Parathyroid adenoma (tissue), 2 donors: ENCODE results near the gene ESAM.

ENCODE experiments used
- H2AFZ ChIP-seq: fragments of 300-600 bp; sonication (generic); one replicate; pipeline ENCODE4 v1.7.0; 2017; ENCODE audit warnings: antibody characterized with exemption, mild to moderate bottlenecking
- H3K27ac ChIP-seq: fragments of 300-600 bp; sonication (generic); one replicate; pipeline ENCODE4 v1.7.0; 2017
- H3K27me3 ChIP-seq: fragments of 300-600 bp; sonication (generic); one replicate; pipeline ENCODE4 v1.7.0; 2017; ENCODE audit warnings: low read length; ENCODE audit not compliant: control insufficient read depth, insufficient read depth
- H3K36me3 ChIP-seq: fragments of 300-600 bp; sonication (generic); one replicate; pipeline ENCODE4 v1.7.0; 2017; ENCODE audit warnings: low read length; ENCODE audit not compliant: control insufficient read depth, insufficient read depth
- H3K4me1 ChIP-seq: fragments of 300-600 bp; sonication (generic); one replicate; pipeline ENCODE4 v1.7.0; 2017; ENCODE audit warnings: control low read depth
- H3K4me2 ChIP-seq: fragments of 300-600 bp; sonication (generic); one replicate; pipeline ENCODE4 v1.7.0; 2017; ENCODE audit warnings: low read length
- H3K4me3 ChIP-seq: fragments of 300-600 bp; sonication (generic); one replicate; pipeline ENCODE4 v1.7.0; 2017; ENCODE audit warnings: low read depth, low read length
- H3K79me2 ChIP-seq: fragments of 300-600 bp; sonication (generic); one replicate; pipeline ENCODE4 v1.7.0; 2017; ENCODE audit warnings: control low read depth
- H3K9ac ChIP-seq: fragments of 300-600 bp; sonication (generic); one replicate; pipeline ENCODE4 v1.7.0; 2017; ENCODE audit warnings: mild to moderate bottlenecking
- H3K9me3 ChIP-seq: fragments of 300-600 bp; sonication (generic); one replicate; pipeline ENCODE4 v1.7.0; 2017; ENCODE audit warnings: low read length; ENCODE audit not compliant: control insufficient read depth
- CTCF ChIP-seq: fragments of 300-600 bp; sonication (generic); IDR thresholded peaks from one replicate; pipeline ENCODE4 v1.7.0; 2017; ENCODE audit warnings: antibody characterized with exemption, mild to moderate bottlenecking
- donor health status: primary hyperparathyroidism.

Gene ESAM

GRCh38 chr11:124718801-124719200 is 43.3 kb downstream of the ESAM start:
- Histone ChIP-seq H3K9ac (no peak overlapping the region), H2AFZ (no peak overlapping the region), H3K4me1 (no peaks in the 10 kb centered on the region), H3K4me2 (no peak overlapping the region), H3K4me3 (no peak overlapping the region), H3K36me3 (no peaks in the 10 kb centered on the region), H3K9me3 (no peaks in the 10 kb centered on the region), H3K27me3 (no peaks in the 10 kb centered on the region), H3K27ac (no peak overlapping the region), H3K79me2 (no peaks in the 10 kb centered on the region)
- no peak for TF ChIP-seq CTCF

GRCh38 chr11:124717786-124718651 is 44.1 kb downstream of the ESAM start:
- TF ChIP-seq CTCF, result no peak
- no peak overlapping the region for H3K9ac ChIP-seq
- H3K27me3 ChIP-seq, result no peaks in the 10 kb centered on the region
- no peaks in the 10 kb centered on the region for H3K9me3 ChIP-seq
- no peaks in the 10 kb centered on the region for H3K79me2 ChIP-seq
- H3K4me1 ChIP-seq, result no peaks in the 10 kb centered on the region
- H2AFZ ChIP-seq, result peak overlapping the region; percentile 62
- H3K4me2 ChIP-seq, result peak overlapping the region; percentile 67
- no peaks in the 10 kb centered on the region for H3K36me3 ChIP-seq
- H3K4me3 ChIP-seq, result peak overlapping the region; percentile 45
- H3K27ac ChIP-seq, result no peak overlapping the region

GRCh38 chr11:124717421-124717785 is 44.7 kb downstream of the ESAM start:
- Histone ChIP-seq H3K79me2 (no peaks in the 10 kb centered on the region), H3K4me3 (peak overlapping the region; percentile 45), H2AFZ (no peak overlapping the region), H3K9me3 (no peaks in the 10 kb centered on the region), H3K36me3 (no peaks in the 10 kb centered on the region), H3K4me2 (peak overlapping the region; percentile 67), H3K27me3 (no peaks in the 10 kb centered on the region), H3K4me1 (no peaks in the 10 kb centered on the region), H3K27ac (no peak overlapping the region), H3K9ac (no peak overlapping the region)
- TF ChIP-seq CTCF, result no peak

GRCh38 chr11:124716591-124716990 is 45.5 kb downstream of the ESAM start:
- H3K27me3 ChIP-seq, result no peaks in the 10 kb centered on the region

More at GRCh38 chr11:124716591-124716990, 45.5 kb downstream of the ESAM start:
- Histone ChIP-seq H3K4me2 (no peak overlapping the region), H2AFZ (no peak overlapping the region), H3K79me2 (no peaks in the 10 kb centered on the region), H3K4me1 (no peaks in the 10 kb centered on the region), H3K36me3 (no peaks in the 10 kb centered on the region), H3K9me3 (no peaks in the 10 kb centered on the region), H3K4me3 (no peak overlapping the region), H3K27ac (no peak overlapping the region), H3K9ac (no peak overlapping the region)
- no peak for TF ChIP-seq CTCF
